ENCODE results near the gene NTMT2. TPM values are rescaled to one million over a fixed set of nuclear protein-coding genes. Genes with fewer than 3 reads are reported as not detected.

Gene NTMT2
- total RNA-seq, 1 donor from 2014 or later: not detected

DNA sequence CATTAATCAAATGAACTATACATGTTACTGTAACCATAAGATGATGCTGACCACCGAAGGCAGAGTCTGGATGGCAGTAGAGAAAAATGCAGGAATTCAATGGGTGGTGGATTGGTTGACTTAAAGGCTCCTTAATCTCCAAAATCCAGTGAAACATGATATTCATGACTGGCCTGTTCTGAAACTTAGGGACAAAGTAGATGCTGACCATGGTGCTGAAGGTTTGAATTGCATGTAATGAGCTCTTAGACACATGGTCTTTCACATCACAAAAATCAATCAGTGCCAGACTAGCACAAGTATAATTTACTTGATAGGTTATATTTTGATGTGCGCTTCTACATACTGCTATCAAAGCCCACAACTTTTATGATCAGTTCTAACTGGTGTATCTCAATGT, 30.9 kb upstream of the NTMT2 start:
- H3K79me2 ChIP-seq (ENCODE audit: insufficient read depth, low read length): no peaks in the 10 kb centered on the region
- H3K36me3 ChIP-seq (ENCODE audit: insufficient read depth, low read length): no peaks in the 10 kb centered on the region
- H3K4me3 ChIP-seq (ENCODE audit: insufficient read depth, low read depth, low read length): no peak overlapping the region
- Mint-ChIP-seq H3K36me3 (ENCODE audit: low read depth, unreplicated experiment) (no peaks in the 10 kb centered on the region), H3K4me3 (ENCODE audit: unreplicated experiment) (no peak overlapping the region), H3K4me1 (ENCODE audit: low read depth, unreplicated experiment) (no peaks in the 10 kb centered on the region), H3K9me3 (ENCODE audit: unreplicated experiment) (peaks cover 13% of the 10 kb centered on the region), H3K27me3 (ENCODE audit: low read depth, unreplicated experiment) (no peaks in the 10 kb centered on the region), H3K27ac (ENCODE audit: unreplicated experiment) (no peak overlapping the region)
- H3K27me3 ChIP-seq (ENCODE audit: insufficient read depth, low read length): no peaks in the 10 kb centered on the region
- H3K27ac ChIP-seq (ENCODE audit: low read depth, low read length): no peak overlapping the region
- H3K4me1 ChIP-seq (ENCODE audit: insufficient read depth, low read length): no peaks in the 10 kb centered on the region
- peaks cover 5% of the 10 kb centered on the region for H3K9me3 ChIP-seq (ENCODE audit: insufficient read depth, low read depth, low read length)
- FAIRE-seq (no peak), DNase-seq (ENCODE audit: low read depth) (peak; percentile 26)
- H3K9ac ChIP-seq (ENCODE audit: low read length): no peak overlapping the region
- H4K20me1 ChIP-seq (ENCODE audit: insufficient read depth, low read length): no peaks in the 10 kb centered on the region
- TF ChIP-seq, protein P1, sequence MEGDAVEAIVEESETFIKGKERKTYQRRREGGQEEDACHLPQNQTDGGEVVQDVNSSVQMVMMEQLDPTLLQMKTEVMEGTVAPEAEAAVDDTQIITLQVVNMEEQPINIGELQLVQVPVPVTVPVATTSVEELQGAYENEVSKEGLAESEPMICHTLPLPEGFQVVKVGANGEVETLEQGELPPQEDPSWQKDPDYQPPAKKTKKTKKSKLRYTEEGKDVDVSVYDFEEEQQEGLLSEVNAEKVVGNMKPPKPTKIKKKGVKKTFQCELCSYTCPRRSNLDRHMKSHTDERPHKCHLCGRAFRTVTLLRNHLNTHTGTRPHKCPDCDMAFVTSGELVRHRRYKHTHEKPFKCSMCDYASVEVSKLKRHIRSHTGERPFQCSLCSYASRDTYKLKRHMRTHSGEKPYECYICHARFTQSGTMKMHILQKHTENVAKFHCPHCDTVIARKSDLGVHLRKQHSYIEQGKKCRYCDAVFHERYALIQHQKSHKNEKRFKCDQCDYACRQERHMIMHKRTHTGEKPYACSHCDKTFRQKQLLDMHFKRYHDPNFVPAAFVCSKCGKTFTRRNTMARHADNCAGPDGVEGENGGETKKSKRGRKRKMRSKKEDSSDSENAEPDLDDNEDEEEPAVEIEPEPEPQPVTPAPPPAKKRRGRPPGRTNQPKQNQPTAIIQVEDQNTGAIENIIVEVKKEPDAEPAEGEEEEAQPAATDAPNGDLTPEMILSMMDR (IDR thresholded peaks at IDR 0.05; ENCODE audit: insufficient read depth, low read depth, low read length): no peak
- no peak for TF ChIP-seq EZH2 (IDR thresholded peaks at IDR 0.05; ENCODE audit: insufficient read depth, low read length)
- no peak overlapping the region for H3K4me2 ChIP-seq (ENCODE audit: low read length)
- H2AFZ ChIP-seq (ENCODE audit: low read depth, low read length): no peak overlapping the region

DNA sequence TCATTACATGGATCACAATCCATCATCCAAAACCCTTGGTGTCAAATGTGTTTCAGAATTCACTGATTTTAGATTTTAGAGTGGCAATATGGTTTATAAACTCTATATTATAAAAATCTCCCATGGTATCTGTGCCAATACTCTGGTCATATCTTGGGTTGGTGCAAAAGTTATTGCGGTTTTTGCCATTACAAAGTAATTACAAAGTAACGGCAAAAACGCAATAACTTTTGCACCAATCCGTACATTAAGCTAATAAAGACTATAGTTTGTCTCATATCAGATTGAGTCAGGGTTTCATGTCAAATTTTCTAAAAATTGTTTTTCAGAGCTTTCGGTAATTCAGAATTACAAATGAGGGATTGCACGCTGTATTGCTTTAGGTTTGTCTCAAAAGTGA, 23.4 kb upstream of the NTMT2 start:
- H3K4me1 Mint-ChIP-seq (ENCODE audit: low read depth, unreplicated experiment): peaks cover 4% of the 10 kb centered on the region
- no peaks in the 10 kb centered on the region for H3K27me3 ChIP-seq (ENCODE audit: insufficient read depth, low read length)
- no peak overlapping the region for H3K4me2 ChIP-seq (ENCODE audit: low read length)
- H4K20me1 ChIP-seq (ENCODE audit: insufficient read depth, low read length): no peaks in the 10 kb centered on the region
- H3K9ac ChIP-seq (ENCODE audit: low read length): no peak overlapping the region
- H3K4me1 ChIP-seq (ENCODE audit: insufficient read depth, low read length): peaks cover 3% of the 10 kb centered on the region
- H3K9me3 ChIP-seq (ENCODE audit: insufficient read depth, low read depth, low read length): no peaks in the 10 kb centered on the region
- no peak overlapping the region for H3K4me3 ChIP-seq (ENCODE audit: insufficient read depth, low read depth, low read length)
- no peak overlapping the region for H2AFZ ChIP-seq (ENCODE audit: low read depth, low read length)
- no peak overlapping the region for H3K27ac ChIP-seq (ENCODE audit: low read depth, low read length)
- DNase-seq (ENCODE audit: low read depth) (no peak), FAIRE-seq (no peak)
- H3K27ac Mint-ChIP-seq (ENCODE audit: unreplicated experiment): no peak overlapping the region
- peaks cover 9% of the 10 kb centered on the region for H3K9me3 Mint-ChIP-seq (ENCODE audit: unreplicated experiment)
- no peaks in the 10 kb centered on the region for H3K27me3 Mint-ChIP-seq (ENCODE audit: low read depth, unreplicated experiment)
- peaks cover 2% of the 10 kb centered on the region for H3K36me3 Mint-ChIP-seq (ENCODE audit: low read depth, unreplicated experiment)
- no peak for TF ChIP-seq EZH2 (IDR thresholded peaks at IDR 0.05; ENCODE audit: insufficient read depth, low read length)
- TF ChIP-seq, protein P1 (IDR thresholded peaks at IDR 0.05; ENCODE audit: insufficient read depth, low read depth, low read length): no peak
- H3K4me3 Mint-ChIP-seq (ENCODE audit: unreplicated experiment): no peak overlapping the region
- H3K79me2 ChIP-seq (ENCODE audit: insufficient read depth, low read length): no peaks in the 10 kb centered on the region
- H3K36me3 ChIP-seq (ENCODE audit: insufficient read depth, low read length): no peaks in the 10 kb centered on the region

DNA sequence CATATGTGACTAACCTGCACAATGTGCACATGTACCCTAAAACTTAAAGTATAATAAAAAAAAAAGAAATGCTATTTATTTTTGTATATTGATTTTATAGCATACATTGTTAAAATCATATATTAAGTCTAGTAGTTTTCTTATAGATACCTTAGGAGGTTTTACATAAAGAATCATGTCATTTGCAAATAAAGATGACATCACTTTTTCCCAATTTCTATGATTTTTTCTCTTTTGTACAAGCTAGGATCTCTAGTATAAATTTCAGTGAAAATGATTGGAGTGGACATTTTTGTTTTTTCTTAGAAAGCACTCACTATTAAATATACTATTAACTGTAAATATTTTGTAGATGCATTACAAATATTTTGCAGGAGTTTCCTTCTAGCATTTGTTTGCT, 20.5 kb upstream of the NTMT2 start:
- H3K4me3 ChIP-seq (ENCODE audit: insufficient read depth, low read depth, low read length): no peak overlapping the region
- TF ChIP-seq, protein P1 (IDR thresholded peaks at IDR 0.05; ENCODE audit: insufficient read depth, low read depth, low read length): no peak
- TF ChIP-seq EZH2 (IDR thresholded peaks at IDR 0.05; ENCODE audit: insufficient read depth, low read length): no peak
- H3K27ac ChIP-seq (ENCODE audit: low read depth, low read length): no peak overlapping the region
- no peak overlapping the region for H3K4me3 Mint-ChIP-seq (ENCODE audit: unreplicated experiment)
- no peak overlapping the region for H3K27ac Mint-ChIP-seq (ENCODE audit: unreplicated experiment)
- no peak overlapping the region for H3K4me2 ChIP-seq (ENCODE audit: low read length)
- no peak overlapping the region for H2AFZ ChIP-seq (ENCODE audit: low read depth, low read length)
- no peaks in the 10 kb centered on the region for H3K9me3 ChIP-seq (ENCODE audit: insufficient read depth, low read depth, low read length)
- H3K4me1 ChIP-seq (ENCODE audit: insufficient read depth, low read length): peaks cover 3% of the 10 kb centered on the region
- no peaks in the 10 kb centered on the region for H3K36me3 ChIP-seq (ENCODE audit: insufficient read depth, low read length)
- H3K9me3 Mint-ChIP-seq (ENCODE audit: unreplicated experiment): peaks cover 9% of the 10 kb centered on the region
- FAIRE-seq (no peak), DNase-seq (ENCODE audit: low read depth) (no peak)
- H3K36me3 Mint-ChIP-seq (ENCODE audit: low read depth, unreplicated experiment): peaks cover 2% of the 10 kb centered on the region
- peaks cover 9% of the 10 kb centered on the region for H3K4me1 Mint-ChIP-seq (ENCODE audit: low read depth, unreplicated experiment)
- no peaks in the 10 kb centered on the region for H4K20me1 ChIP-seq (ENCODE audit: insufficient read depth, low read length)
- H3K27me3 ChIP-seq (ENCODE audit: insufficient read depth, low read length): no peaks in the 10 kb centered on the region
- H3K27me3 Mint-ChIP-seq (ENCODE audit: low read depth, unreplicated experiment): no peaks in the 10 kb centered on the region
- no peak overlapping the region for H3K9ac ChIP-seq (ENCODE audit: low read length)
- H3K79me2 ChIP-seq (ENCODE audit: insufficient read depth, low read length): no peaks in the 10 kb centered on the region
